Measurements from ENCODE around the gene LRRC4C.

Gene LRRC4C

GRCh38 chr11:41451011-41451410 lies 8.4 kb downstream of the LRRC4C start:
- no peak overlapping the region for H3K4me3 Mint-ChIP-seq
- no peaks in the 10 kb centered on the region for H3K36me3 Mint-ChIP-seq
- H3K4me1 Mint-ChIP-seq, result no peaks in the 10 kb centered on the region
- no peak overlapping the region for H3K27ac Mint-ChIP-seq
- no peaks in the 10 kb centered on the region for H3K27me3 Mint-ChIP-seq
- DNase-seq (no peak), ATAC-seq (replicated peaks) (no peak)
- no peaks in the 10 kb centered on the region for H3K9me3 Mint-ChIP-seq

GRCh38 chr11:41449483-41450050 lies 9.9 kb downstream of the LRRC4C start:
- no peak overlapping the region for H3K4me3 Mint-ChIP-seq
- no peaks in the 10 kb centered on the region for H3K36me3 Mint-ChIP-seq
- no peaks in the 10 kb centered on the region for H3K4me1 Mint-ChIP-seq
- peaks cover under 1 to 2% of the 10 kb centered on the region in 2 donors for H3K9me3 Mint-ChIP-seq
- ATAC-seq (replicated peaks) (no peak), DNase-seq (no peak)
- no peaks in the 10 kb centered on the region for H3K27me3 Mint-ChIP-seq
- no peak overlapping the region for H3K27ac Mint-ChIP-seq

DNA sequence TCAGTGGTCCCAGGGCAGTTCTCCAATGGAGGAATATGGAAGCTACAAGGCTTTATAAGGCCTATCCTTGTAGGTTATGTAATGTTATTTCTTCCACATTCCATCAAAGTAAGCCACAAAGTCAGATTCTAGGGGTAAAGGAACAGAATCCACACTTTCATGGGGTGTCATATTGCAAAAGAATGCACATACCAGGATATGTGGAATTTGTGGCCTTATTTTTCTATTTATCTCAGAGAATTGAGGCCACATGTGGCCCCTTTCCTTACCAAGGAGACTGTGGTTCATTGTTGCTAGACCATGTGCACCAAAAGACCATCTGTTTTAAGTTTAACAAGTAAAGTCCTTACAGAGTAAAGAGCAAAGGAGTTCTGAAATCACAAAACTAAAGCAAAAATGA lies 12.9 kb downstream of the LRRC4C start:
- Mint-ChIP-seq H3K27me3 (no peaks in the 10 kb centered on the region), H3K4me3 (no peak overlapping the region), H3K9me3 (peaks cover 3% of the 10 kb centered on the region in 2 donors), H3K27ac (no peak overlapping the region), H3K4me1 (no peaks in the 10 kb centered on the region), H3K36me3 (no peaks in the 10 kb centered on the region)
- DNase-seq (no peak), ATAC-seq (replicated peaks) (no peak)

DNA sequence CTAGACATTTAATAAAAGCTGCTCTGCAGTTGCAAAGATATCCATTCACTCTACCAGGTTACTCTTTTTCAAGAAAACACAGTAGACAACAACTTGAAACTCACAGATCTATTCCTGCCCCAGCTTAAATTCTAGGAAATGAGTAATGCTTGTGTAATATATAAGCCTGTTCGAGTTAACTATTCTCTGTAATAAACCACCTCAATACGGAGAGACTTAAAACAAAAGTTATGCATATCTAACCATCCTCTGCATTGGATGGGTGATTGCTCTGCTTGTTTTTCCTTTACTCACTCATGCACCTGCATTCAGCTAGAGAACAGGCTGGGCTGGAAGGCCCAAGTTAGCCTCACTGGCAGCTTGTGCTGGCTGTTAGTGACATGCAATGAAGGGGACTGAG lies 13.3 kb downstream of the LRRC4C start:
- Mint-ChIP-seq H3K9me3 (peaks cover 3% of the 10 kb centered on the region in 2 donors), H3K36me3 (no peaks in the 10 kb centered on the region), H3K4me3 (no peak overlapping the region), H3K4me1 (no peaks in the 10 kb centered on the region), H3K27ac (no peak overlapping the region), H3K27me3 (no peaks in the 10 kb centered on the region)
- no peak for ATAC-seq (replicated peaks)
- no peak for DNase-seq

DNA sequence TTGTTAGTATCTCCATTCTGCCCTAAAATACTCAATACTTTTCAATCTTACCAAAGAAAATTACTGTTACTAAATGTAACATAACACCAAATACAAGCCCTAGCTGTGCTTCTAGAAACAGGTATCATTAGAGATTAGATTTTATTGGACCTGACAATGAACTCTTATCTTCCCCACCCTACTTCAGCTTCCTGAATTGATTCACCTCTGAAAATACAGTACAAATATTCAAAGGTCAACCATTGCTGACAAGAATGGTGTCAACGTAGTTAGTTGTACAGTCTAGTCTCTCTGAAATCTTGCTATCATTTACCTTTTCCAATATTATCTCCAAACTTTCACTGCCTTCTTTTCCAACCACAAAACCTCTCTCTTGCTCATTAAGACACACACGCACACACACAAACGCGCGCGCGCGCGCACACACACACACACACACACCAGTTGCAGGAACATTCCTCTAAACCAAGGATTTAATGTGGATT lies 22.4 kb downstream of the LRRC4C start:
- H3K9me3 Mint-ChIP-seq, result peaks cover 0 to 1% of the 10 kb centered on the region in 2 donors
- no peak overlapping the region for H3K27ac Mint-ChIP-seq
- H3K36me3 Mint-ChIP-seq, result no peaks in the 10 kb centered on the region
- DNase-seq (no peak), ATAC-seq (replicated peaks) (no peak)
- H3K27me3 Mint-ChIP-seq, result no peaks in the 10 kb centered on the region
- H3K4me3 Mint-ChIP-seq, result no peak overlapping the region
- H3K4me1 Mint-ChIP-seq, result no peaks in the 10 kb centered on the region

- no peaks in the 10 kb centered on the region for H3K27me3 Mint-ChIP-seq
- no peak overlapping the region for H3K4me3 Mint-ChIP-seq
- H3K36me3 Mint-ChIP-seq, result no peaks in the 10 kb centered on the region
- H3K4me1 Mint-ChIP-seq, result no peaks in the 10 kb centered on the region
- peaks cover 0 to 1% of the 10 kb centered on the region in 2 donors for H3K9me3 Mint-ChIP-seq
- ATAC-seq (replicated peaks) (no peak), DNase-seq (no peak)
- H3K27ac Mint-ChIP-seq, result no peak overlapping the region
Observed at GRCh38 chr11:41435531-41435930, 23.9 kb downstream of the LRRC4C start.

- no peak overlapping the region for H3K4me3 Mint-ChIP-seq
- DNase-seq (no peak), ATAC-seq (replicated peaks) (no peak)
- H3K9me3 Mint-ChIP-seq, result peaks cover 0 to 3% of the 10 kb centered on the region in 2 donors
- H3K27me3 Mint-ChIP-seq, result no peaks in the 10 kb centered on the region
- no peak overlapping the region for H3K27ac Mint-ChIP-seq
- no peaks in the 10 kb centered on the region for H3K36me3 Mint-ChIP-seq
- H3K4me1 Mint-ChIP-seq, result no peaks in the 10 kb centered on the region
Observed at GRCh38 chr11:41431784-41432183, 27.7 kb downstream of the LRRC4C start.

DNA sequence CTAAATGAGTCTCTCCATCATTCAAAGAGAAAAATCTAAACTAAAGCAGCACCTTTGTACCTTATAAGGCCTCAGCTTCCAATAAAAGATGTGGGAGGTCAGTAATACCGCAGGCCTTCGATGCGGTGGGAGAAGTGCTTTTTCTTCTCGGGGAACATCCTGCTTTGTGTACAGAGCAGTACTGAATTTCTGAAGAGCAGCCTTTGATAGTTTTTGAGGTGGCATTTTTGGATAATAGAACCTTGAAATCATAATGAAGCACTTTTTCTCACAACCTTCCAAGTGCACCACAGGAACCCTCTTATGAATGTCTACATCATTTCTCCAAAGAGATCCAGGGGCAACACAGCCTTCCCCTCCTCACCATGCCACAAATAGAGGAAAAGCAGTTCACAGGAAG lies 39.6 kb downstream of the LRRC4C start:
- H3K9me3 Mint-ChIP-seq, result no peaks in the 10 kb centered on the region
- H3K27me3 Mint-ChIP-seq, result no peaks in the 10 kb centered on the region
- DNase-seq (no peak), ATAC-seq (replicated peaks) (no peak)
- no peaks in the 10 kb centered on the region for H3K4me1 Mint-ChIP-seq
- no peak overlapping the region for H3K27ac Mint-ChIP-seq
- H3K36me3 Mint-ChIP-seq, result no peaks in the 10 kb centered on the region
- no peak overlapping the region for H3K4me3 Mint-ChIP-seq

- Mint-ChIP-seq H3K4me1 (no peaks in the 10 kb centered on the region), H3K9me3 (no peaks in the 10 kb centered on the region), H3K27ac (no peak overlapping the region), H3K36me3 (no peaks in the 10 kb centered on the region), H3K27me3 (no peaks in the 10 kb centered on the region), H3K4me3 (no peak overlapping the region)
- DNase-seq (no peak), ATAC-seq (replicated peaks) (no peak)
Observed at GRCh38 chr11:41414771-41415440, 44.5 kb downstream of the LRRC4C start.

GRCh38 chr11:41413843-41414242 lies 45.6 kb downstream of the LRRC4C start:
- H3K9me3 Mint-ChIP-seq, result no peaks in the 10 kb centered on the region
- no peak overlapping the region for H3K27ac Mint-ChIP-seq
- H3K27me3 Mint-ChIP-seq, result no peaks in the 10 kb centered on the region
- H3K4me1 Mint-ChIP-seq, result no peaks in the 10 kb centered on the region
- ATAC-seq (replicated peaks) (no peak), DNase-seq (no peak)
- H3K4me3 Mint-ChIP-seq, result no peak overlapping the region
- H3K36me3 Mint-ChIP-seq, result no peaks in the 10 kb centered on the region

DNA sequence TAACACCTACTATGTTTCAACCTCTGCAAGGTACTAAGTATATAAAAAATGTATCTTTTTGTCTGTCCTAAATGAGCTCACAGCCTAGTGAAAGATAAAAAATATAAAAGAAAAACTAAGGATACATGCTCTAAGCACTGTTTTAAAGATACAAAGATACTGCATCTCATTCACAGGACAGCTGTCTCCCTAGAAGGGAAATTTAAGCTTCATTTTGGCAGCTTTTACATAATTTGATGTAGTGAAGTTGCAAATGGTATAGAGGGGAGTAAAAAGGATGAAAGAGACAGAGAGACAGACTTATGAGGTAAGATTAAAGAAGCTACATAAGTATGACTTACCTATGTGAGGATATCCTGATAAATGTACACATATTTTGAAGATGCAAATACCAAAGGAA lies 53.6 kb downstream of the LRRC4C start:
- H3K9me3 Mint-ChIP-seq, result no peaks in the 10 kb centered on the region
- H3K36me3 Mint-ChIP-seq, result no peaks in the 10 kb centered on the region
- no peaks in the 10 kb centered on the region for H3K27me3 Mint-ChIP-seq
- no peaks in the 10 kb centered on the region for H3K4me1 Mint-ChIP-seq
- no peak overlapping the region for H3K27ac Mint-ChIP-seq
- DNase-seq (no peak), ATAC-seq (replicated peaks) (no peak)
- H3K4me3 Mint-ChIP-seq, result no peak overlapping the region

DNA sequence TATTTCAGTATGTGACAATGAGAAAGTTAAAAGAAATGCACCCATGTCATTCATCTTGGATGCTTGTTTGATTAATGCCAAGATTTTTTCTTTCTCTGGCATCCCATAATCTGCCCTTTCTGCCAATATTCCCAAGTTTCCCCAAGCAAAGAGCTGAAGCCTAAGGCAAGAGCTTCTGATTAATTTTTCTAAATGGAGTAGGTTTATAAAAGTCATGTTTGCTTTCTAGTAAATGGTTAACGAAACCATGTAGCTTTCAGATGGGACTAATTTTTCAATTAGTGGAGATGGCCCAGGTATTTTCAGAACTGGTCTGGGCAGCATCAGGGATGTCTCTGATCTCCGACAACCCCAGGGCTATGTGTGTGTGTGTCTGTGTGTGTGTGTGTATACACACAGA lies 55.3 kb downstream of the LRRC4C start:
- Mint-ChIP-seq H3K4me1 (no peaks in the 10 kb centered on the region), H3K27ac (no peak overlapping the region), H3K4me3 (no peak overlapping the region), H3K27me3 (no peaks in the 10 kb centered on the region), H3K9me3 (no peaks in the 10 kb centered on the region), H3K36me3 (no peaks in the 10 kb centered on the region)
- ATAC-seq (replicated peaks), result no peak
- no peak for DNase-seq

- no peak for DNase-seq
- ATAC-seq (replicated peaks), result no peak
- Mint-ChIP-seq H3K36me3 (no peaks in the 10 kb centered on the region), H3K27me3 (no peaks in the 10 kb centered on the region), H3K9me3 (no peaks in the 10 kb centered on the region), H3K4me1 (no peaks in the 10 kb centered on the region), H3K4me3 (no peak overlapping the region), H3K27ac (no peak overlapping the region)
Observed at GRCh38 chr11:41403458-41403857, 56.0 kb downstream of the LRRC4C start.

- Mint-ChIP-seq H3K36me3 (no peaks in the 10 kb centered on the region), H3K4me1 (no peaks in the 10 kb centered on the region), H3K27ac (no peak overlapping the region), H3K9me3 (no peaks in the 10 kb centered on the region), H3K27me3 (no peaks in the 10 kb centered on the region), H3K4me3 (no peak overlapping the region)
- no peak for ATAC-seq (replicated peaks)
- DNase-seq, result no peak
Observed at GRCh38 chr11:41400819-41401382, 58.6 kb downstream of the LRRC4C start.

DNA sequence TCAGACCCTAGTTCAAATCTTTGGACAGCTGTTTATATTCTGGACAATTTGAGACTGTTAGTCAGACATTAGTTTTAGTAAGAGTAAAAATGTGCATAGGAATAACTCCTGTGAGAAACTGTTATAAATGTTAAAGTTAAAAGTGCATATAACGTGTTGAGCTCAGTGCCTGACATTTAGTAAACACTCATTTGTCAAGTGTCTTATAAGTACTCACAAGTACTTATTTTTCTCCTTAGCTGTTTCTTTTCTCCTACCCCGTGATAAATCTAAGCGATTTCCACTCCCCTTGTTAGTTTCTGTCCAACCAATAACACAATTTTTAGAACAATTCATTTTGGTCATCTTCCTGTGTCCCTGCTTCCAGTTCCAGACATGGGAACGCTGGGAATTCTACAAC lies 59.3 kb downstream of the LRRC4C start:
- Mint-ChIP-seq H3K4me3 (no peak overlapping the region), H3K4me1 (no peaks in the 10 kb centered on the region), H3K36me3 (no peaks in the 10 kb centered on the region), H3K27me3 (no peaks in the 10 kb centered on the region), H3K27ac (no peak overlapping the region), H3K9me3 (no peaks in the 10 kb centered on the region)
- no peak for ATAC-seq (replicated peaks)
- no peak for DNase-seq
